Putamen (tissue), 1 donor: ENCODE results near the gene CCN6.

Experiments used
- DNase-seq: peaks from one replicate; pipeline ENCODE4 v3.0.0-alpha.2; 2016; ENCODE audit warnings: low spot score

Gene CCN6

DNA sequence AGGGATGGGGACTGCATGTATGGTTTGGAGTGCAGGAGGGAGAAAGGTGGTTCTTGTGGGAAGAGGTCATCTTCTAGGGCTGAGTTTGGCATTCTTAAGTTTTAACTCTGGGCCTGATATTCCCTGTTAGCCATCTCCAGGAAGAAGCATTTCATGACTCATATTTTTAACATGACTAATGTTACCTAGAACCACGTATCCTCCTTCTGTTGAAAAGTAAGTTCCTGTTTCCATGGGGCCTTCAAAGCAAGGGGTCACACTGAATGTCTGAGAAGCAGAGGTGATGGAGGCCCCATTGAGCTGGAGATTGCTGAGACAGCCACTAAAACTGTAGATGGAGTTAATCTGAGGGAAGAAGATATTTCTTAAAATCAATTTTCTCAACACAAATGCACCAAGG is 63.6 kb downstream of the CCN6 start:
- no peak for DNase-seq

DNA sequence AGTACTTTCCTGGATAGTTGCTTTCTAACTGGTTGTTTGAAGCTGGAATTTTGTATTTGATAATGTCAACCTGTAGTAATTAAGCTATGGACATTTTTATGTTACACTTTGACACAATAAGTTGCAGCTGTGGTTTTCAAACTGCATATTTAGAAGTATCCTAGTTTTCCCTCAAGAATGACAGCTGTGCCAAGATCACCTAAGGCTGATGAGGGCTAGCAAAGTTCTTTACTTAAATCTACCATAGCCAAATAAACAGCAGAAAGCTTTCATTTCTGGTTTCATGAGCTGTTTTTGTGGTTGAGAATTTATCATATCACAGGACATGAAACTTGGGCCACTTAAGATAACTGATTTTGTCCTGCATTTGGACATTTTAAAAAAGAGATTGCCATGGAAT is 64.1 kb downstream of the CCN6 start:
- DNase-seq, result no peak
